K562 (cell line): ENCODE data around the gene HELZ. TPM values are rescaled to one million over a fixed set of nuclear protein-coding genes. Genes with fewer than 3 reads are reported as not detected.

Experiments
- CBX5 ChIP-seq: IDR thresholded peaks from 2 replicates; pipeline ENCODE4 v1.6.1; 2014; ENCODE audit warnings: low read depth, borderline replicate concordance
- ELF1 ChIP-seq: fragments of 200-800 bp; sonication (Bioruptor generic); IDR thresholded peaks from 2 replicates; pipeline ENCODE4 v1.6.1; 2016; ENCODE audit warnings: missing genetic modification characterization, missing compliant biosample characterization
- ERF ChIP-seq: fragments of 450-650 bp; formaldehyde crosslinking; IDR thresholded peaks from 2 replicates; pipeline ENCODE4 v1.4.0; 2020; ENCODE audit warnings: mild to moderate bottlenecking, mixed read lengths
- ETS2 ChIP-seq: IDR thresholded peaks from 2 replicates; pipeline ENCODE4 v1.6.1; 2016; ENCODE audit warnings: borderline replicate concordance, missing genetic modification characterization, mild to moderate bottlenecking, moderate library complexity, missing compliant biosample characterization; ENCODE audit not compliant: poor library complexity, severe bottlenecking
- FOSL1 ChIP-seq: fragments of 200-800 bp; sonication (Bioruptor generic); conservative IDR thresholded peaks from 2 replicates; pipeline ENCODE4 v1.6.1; 2016; ENCODE audit warnings: missing genetic modification characterization, missing compliant biosample characterization
- ILF3 ChIP-seq: fragments of 450-650 bp; IDR thresholded peaks from 2 replicates; pipeline ENCODE4 v1.6.1; 2018; ENCODE audit warnings: antibody characterized with exemption, mild to moderate bottlenecking, moderate library complexity, borderline replicate concordance
- IRF1 ChIP-seq: sonication (generic); formaldehyde crosslinking; IDR thresholded peaks from 2 replicates; pipeline ENCODE4 v1.8.0; 2022; ENCODE audit warnings: missing genetic modification reagents, mild to moderate bottlenecking, borderline replicate concordance
- PPARD ChIP-seq: fragments of 250-450 bp; sonication (Bioruptor Pico); IDR thresholded peaks from 2 replicates; pipeline ENCODE4 v1.8.0; 2022; ENCODE audit warnings: inconsistent platforms, mild to moderate bottlenecking, moderate library complexity
- RAD21 ChIP-seq, 2 experiments: fragments of 250-450 bp in 1 of 2; fragments of 450-650 bp in 1 of 2; sonication (Bioruptor Pico) in 1 of 2; formaldehyde crosslinking in 1 of 2; IDR thresholded peaks in 1 of 2; conservative IDR thresholded peaks in 1 of 2; 2 replicates each; pipeline versions ENCODE4 v1.4.0 to v1.8.0; 2020 to 2022; ENCODE audit warnings: mild to moderate bottlenecking in 2 of 2, moderate library complexity in 1 of 2
- RBM14 ChIP-seq: fragments of 200-400 bp; formaldehyde crosslinking; IDR thresholded peaks from 2 replicates; pipeline ENCODE4 v1.6.1; 2018; ENCODE audit warnings: low read depth, mild to moderate bottlenecking, low read length, moderate library complexity, borderline replicate concordance; ENCODE audit not compliant: insufficient read depth
- SIN3B ChIP-seq: fragments of 450-650 bp; IDR thresholded peaks from 2 replicates; pipeline ENCODE4 v1.6.1; 2017; ENCODE audit warnings: low read depth, mild to moderate bottlenecking, moderate library complexity
- SIX5 ChIP-seq, 2 experiments: IDR thresholded peaks; 2 replicates each; pipeline ENCODE4 v1.6.1; 2011; ENCODE audit warnings: low read length in 2 of 2, borderline replicate concordance in 1 of 2, low read depth in 1 of 2, mild to moderate bottlenecking in 1 of 2, moderate library complexity in 1 of 2; ENCODE audit not compliant: insufficient read depth in 1 of 2
- SMC3 ChIP-seq: conservative IDR thresholded peaks from 2 replicates; pipeline ENCODE4 v1.6.1; 2011; ENCODE audit warnings: low read depth, low read length, improper control_type of control experiment; ENCODE audit not compliant: insufficient read depth
- TFAP4 ChIP-seq: sonication (generic); formaldehyde crosslinking; IDR thresholded peaks from 2 replicates; pipeline ENCODE4 v1.8.0; 2022; ENCODE audit warnings: missing genetic modification reagents, mild to moderate bottlenecking, moderate library complexity, borderline replicate concordance
- ZBTB5 ChIP-seq: fragments of 450-650 bp; IDR thresholded peaks from 2 replicates; pipeline ENCODE4 v1.6.1; 2017; ENCODE audit warnings: antibody characterized with exemption
- ZNF282 ChIP-seq: sonication (generic); formaldehyde crosslinking; IDR thresholded peaks from 2 replicates; pipeline ENCODE4 v1.8.1; 2023; ENCODE audit warnings: missing genetic modification reagents
- ZNF511 ChIP-seq: sonication (generic); formaldehyde crosslinking; IDR thresholded peaks from 2 replicates; pipeline ENCODE4 v1.8.0; 2022; ENCODE audit warnings: mild to moderate bottlenecking, missing genetic modification reagents
- ZNF57 ChIP-seq: fragments of 450-650 bp; formaldehyde crosslinking; IDR thresholded peaks from 2 replicates; pipeline ENCODE4 v1.4.0; 2020; ENCODE audit warnings: mild to moderate bottlenecking, moderate library complexity
- ZNF76 ChIP-seq: fragments of 250-450 bp; sonication (Bioruptor Pico); IDR thresholded peaks from 2 replicates; pipeline ENCODE4 v1.4.0; 2020; ENCODE audit warnings: mild to moderate bottlenecking, moderate library complexity, borderline replicate concordance
- ZNF79 ChIP-seq: fragments of 250-450 bp; sonication (Bioruptor Pico); IDR thresholded peaks from 2 replicates; pipeline ENCODE4 v1.4.0; 2020; ENCODE audit warnings: low read depth, mild to moderate bottlenecking, moderate library complexity
- polyA plus RNA-seq, 8 experiments: library from polyadenylated mRNA; depleted of rRNA in 4 of 8; stranded (reverse) in 5 of 8; unstranded in 3 of 8; fragments of >200 nt; fragmentation: Nextera tagmentation in 2 of 8; fragmentation: Illumina TruSeq in 1 of 8; extraction: Ambion mirVana in 2 of 8; extraction: Trizol in 1 of 8; gene quantifications; 2 replicates each; pipeline versions ENCODE4 v1.2.1 to v1.2.3, GENCODE V29; 2011 to 2014; ENCODE audit warnings: inconsistent platforms in 1 of 8, missing spikeins in 1 of 8
- total RNA-seq, 7 experiments: library from RNA; depleted of rRNA in 6 of 7; stranded (reverse); fragments of >200 nt in 6 of 7; fragmentation: Illumina TruSeq in 2 of 7; extraction: Trizol in 2 of 7; gene quantifications; 2 replicates each; pipeline versions ENCODE4 v1.2.1 to v1.2.3, GENCODE V29; 2011 to 2021; ENCODE audit warnings: low replicate concordance in 1 of 7
- TF ChIP-seq, protein P1 (sequence below): fragments of 250-450 bp; sonication (Bioruptor Pico); IDR thresholded peaks from 2 replicates; pipeline ENCODE4 v1.4.0; 2020; ENCODE audit warnings: mild to moderate bottlenecking, moderate library complexity, borderline replicate concordance

The HELZ gene
- total and polyA plus RNA-seq, 9 of the 15 experiments (the other 6 are each of a cell fraction or from before 2014, with no cell fraction given) = 5.2 to 39.8 (median 17.3) TPM

DNA sequence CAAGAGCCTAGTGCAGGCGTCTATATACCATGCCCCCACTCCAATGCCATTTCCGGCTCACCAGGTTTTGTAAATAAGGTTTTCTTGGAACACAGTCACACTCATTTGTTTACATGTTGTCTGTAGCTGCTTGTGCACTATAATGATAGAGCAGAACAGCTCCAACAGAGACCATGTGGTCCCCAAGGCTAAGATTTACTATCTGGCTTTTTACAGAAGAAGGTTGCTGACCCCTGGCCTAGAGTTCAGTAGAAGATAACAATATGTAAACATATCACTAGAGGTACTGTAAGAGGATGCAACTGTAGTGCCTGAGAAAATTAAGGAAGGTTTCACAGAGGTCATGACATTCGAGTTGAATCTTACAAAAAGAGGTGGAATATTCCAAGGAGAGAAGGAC lies 134.4 kb downstream of the HELZ start (continued):
- TF ChIP-seq PPARD (CRISPR knock-in tag) (no peak), SMC3 (no peak), ZNF57 (CRISPR knock-in tag) (no peak), ETS2 (tag) (no peak), TFAP4 (CRISPR knock-in tag) (no peak), ERF (CRISPR knock-in tag) (no peak), FOSL1 (tag) (peak; percentile 62), ZNF76 (CRISPR knock-in tag) (no peak), ZNF511 (CRISPR knock-in tag) (no peak), CBX5 (no peak), RBM14 (no peak), ILF3 (no peak), ZBTB5 (no peak), ZNF282 (CRISPR knock-in tag) (no peak), SIX5 (IDR thresholded peaks at IDR 0.05; ENCODE audit: borderline replicate concordance in 1 of 2, insufficient read depth in 1 of 2, low read depth in 1 of 2, low read length in 2 of 2) (no peak), ELF1 (tag) (no peak), ZNF79 (CRISPR knock-in tag) (no peak), SIN3B (no peak), RAD21 (CRISPR knock-in tag; conservative IDR thresholded peaks at IDR 0.05 in 1 of 2, IDR thresholded peaks at IDR 0.05 in 1 of 2) (no peak), IRF1 (CRISPR knock-in tag) (no peak)
- TF ChIP-seq, protein P1, sequence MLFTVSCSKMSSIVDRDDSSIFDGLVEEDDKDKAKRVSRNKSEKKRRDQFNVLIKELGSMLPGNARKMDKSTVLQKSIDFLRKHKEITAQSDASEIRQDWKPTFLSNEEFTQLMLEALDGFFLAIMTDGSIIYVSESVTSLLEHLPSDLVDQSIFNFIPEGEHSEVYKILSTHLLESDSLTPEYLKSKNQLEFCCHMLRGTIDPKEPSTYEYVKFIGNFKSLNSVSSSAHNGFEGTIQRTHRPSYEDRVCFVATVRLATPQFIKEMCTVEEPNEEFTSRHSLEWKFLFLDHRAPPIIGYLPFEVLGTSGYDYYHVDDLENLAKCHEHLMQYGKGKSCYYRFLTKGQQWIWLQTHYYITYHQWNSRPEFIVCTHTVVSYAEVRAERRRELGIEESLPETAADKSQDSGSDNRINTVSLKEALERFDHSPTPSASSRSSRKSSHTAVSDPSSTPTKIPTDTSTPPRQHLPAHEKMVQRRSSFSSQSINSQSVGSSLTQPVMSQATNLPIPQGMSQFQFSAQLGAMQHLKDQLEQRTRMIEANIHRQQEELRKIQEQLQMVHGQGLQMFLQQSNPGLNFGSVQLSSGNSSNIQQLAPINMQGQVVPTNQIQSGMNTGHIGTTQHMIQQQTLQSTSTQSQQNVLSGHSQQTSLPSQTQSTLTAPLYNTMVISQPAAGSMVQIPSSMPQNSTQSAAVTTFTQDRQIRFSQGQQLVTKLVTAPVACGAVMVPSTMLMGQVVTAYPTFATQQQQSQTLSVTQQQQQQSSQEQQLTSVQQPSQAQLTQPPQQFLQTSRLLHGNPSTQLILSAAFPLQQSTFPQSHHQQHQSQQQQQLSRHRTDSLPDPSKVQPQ (CRISPR knock-in tag) = no peak
